Head of caudate nucleus (tissue), 42 donors: Measurements from ENCODE around the gene RILPL2.
"Not testable (repeated sequence)": the region's sequence is repeated elsewhere in the genome, so short reads cannot be mapped to it uniquely, and the experiment has no call there.

Experiments
- DNase-seq, 42 donors: peaks; one replicate each; pipeline versions ENCODE4 v3.0.0 to v3.0.0-alpha.2; 2020 to 2021; ENCODE audit warnings: mixed read lengths in 7 of 42
- intact Hi-C: fragments of 100-400 bp; cut with DNase I; formaldehyde crosslinking; loops from one replicate; pipeline ENCODE4 v1.15.0; 2022

The RILPL2 gene

GRCh38 chr12:123436017-123436964, at the start of gene RILPL2:
TSS of gene RILPL2 (minus strand) at chr12:123436684. CDS start at chr12:123436420, 264 bp downstream.
- intact Hi-C loops: no loop called here
- DNase-seq: peak; percentile 65 to 95 (median 87)

- intact Hi-C loops: no loop called here
Measured at GRCh38 chr12:123485756-123486155, 49.3 kb upstream of the RILPL2 start.

GRCh38 chr12:123483602-123484248, 47.2 kb upstream of the RILPL2 start:
- DNase-seq: no peak
- intact Hi-C loops: no loop called here

More at GRCh38 chr12:123485756-123486155, 49.3 kb upstream of the RILPL2 start:
- DNase-seq: peak in 41 of 42 donors; percentile 50 to 94 (median 78)

GRCh38 chr12:123482876-123483275, 46.4 kb upstream of the RILPL2 start:
- intact Hi-C loops: no loop called here

GRCh38 chr12:123481251-123481650, 44.8 kb upstream of the RILPL2 start:
- DNase-seq, intact Hi-C loops: not testable (repeated sequence)

More at GRCh38 chr12:123482876-123483275, 46.4 kb upstream of the RILPL2 start:
- DNase-seq: no peak

GRCh38 chr12:123479442-123480180, 43.1 kb upstream of the RILPL2 start:
- DNase-seq: peak; percentile 83 to 98 (median 94)
- intact Hi-C loops: no loop called here

GRCh38 chr12:123478762-123479161, 42.3 kb upstream of the RILPL2 start:
- DNase-seq: peak; percentile 49 to 95 (median 84)
- intact Hi-C loops: no loop called here

GRCh38 chr12:123478069-123478468, 41.6 kb upstream of the RILPL2 start:
- intact Hi-C loops: no loop called here
- DNase-seq: no peak

- DNase-seq: no peak
- intact Hi-C loops: no loop called here
Measured at GRCh38 chr12:123475246-123475703, 38.8 kb upstream of the RILPL2 start.

- no peak for DNase-seq
Measured at GRCh38 chr12:123474485-123475245, 38.2 kb upstream of the RILPL2 start.

GRCh38 chr12:123472438-123472849, 36.0 kb upstream of the RILPL2 start:
- no peak for DNase-seq
- intact Hi-C loops: no loop called here

More at GRCh38 chr12:123474485-123475245, 38.2 kb upstream of the RILPL2 start:
- intact Hi-C loops: no loop called here

GRCh38 chr12:123471374-123472068, 35.0 kb upstream of the RILPL2 start:
- intact Hi-C loops: no loop called here

GRCh38 chr12:123469978-123470377, 33.5 kb upstream of the RILPL2 start:
- DNase-seq: no peak
- intact Hi-C loops: no loop called here

More at GRCh38 chr12:123471374-123472068, 35.0 kb upstream of the RILPL2 start:
- peak in 6 of 42 donors; percentile 19 to 59 (median 32) for DNase-seq

- intact Hi-C loops: no loop called here
- no peak for DNase-seq
Measured at GRCh38 chr12:123468786-123469185, 32.3 kb upstream of the RILPL2 start.

- intact Hi-C loops: no loop called here
- no peak for DNase-seq
Measured at GRCh38 chr12:123465084-123465483, 28.6 kb upstream of the RILPL2 start.

GRCh38 chr12:123463174-123463573, 26.7 kb upstream of the RILPL2 start:
- intact Hi-C loops: not testable (repeated sequence)

GRCh38 chr12:123457980-123458779, 21.7 kb upstream of the RILPL2 start, which contains the start of gene SNRNP35:
TSS of gene SNRNP35 (plus strand) at chr12:123458139. CDS start at chr12:123465541, 7,402 bp downstream.
- intact Hi-C loops: loop anchor here (5.0 to 10.0 kb wide), 3 partner anchors 63 to 124 kb away; partner anchors contain the start of genes RILPL1 and TMED2
- peak; percentile 64 to 92 (median 84) for DNase-seq

More at GRCh38 chr12:123463174-123463573, 26.7 kb upstream of the RILPL2 start:
- not testable (repeated sequence) for DNase-seq
